ENCODE results near the gene PEX14. TPM values are rescaled to one million over a fixed set of nuclear protein-coding genes. Genes with fewer than 3 reads are reported as not detected.
"Not testable (repeated sequence)": the region's sequence is repeated elsewhere in the genome, so short reads cannot be mapped to it uniquely, and the experiment has no call there.

Gene PEX14
- total RNA-seq, result 10 to 100 TPM; 17.7 to 19.1 TPM

- H3K36me3 Mint-ChIP-seq (ENCODE audit: low read depth), result peaks cover 3% of the 10 kb centered on the region
- H3K4me3 Mint-ChIP-seq, result peak within 1 kb of the TSS; percentile 94
- peaks cover 52% of the 10 kb centered on the region for H3K4me1 Mint-ChIP-seq (ENCODE audit: low read depth)
- CTCF ChIA-PET, result interaction anchor here (0.7 to 1.3 kb wide), 6 partner anchors 11 to 45 kb away, joined by 3 to 5 read pairs (median 4); partner anchors contain the start of gene CENPS
- DNase-seq, result peak; percentile 93
- no peaks in the 10 kb centered on the region for H3K27me3 Mint-ChIP-seq (ENCODE audit: low read depth)
- POLR2A ChIA-PET, result interaction anchor here (0.8 to 1.5 kb wide), 4 partner anchors 10 to 44 kb away, joined by 3 to 6 read pairs (median 5); partner anchors contain the start of gene CENPS
- peak; percentile 83 for ATAC-seq
- no peaks in the 10 kb centered on the region for H3K9me3 Mint-ChIP-seq (ENCODE audit: insufficient read depth)
- peak within 1 kb of the TSS; percentile 92 for H3K27ac Mint-ChIP-seq
Measured at GRCh38 chr1:10474613-10475507, at the start of gene PEX14. Gene PEX14, plus strand, starts transcription at chr1:10474950. Its CDS starts 17 bp downstream, at chr1:10474967.

DNA sequence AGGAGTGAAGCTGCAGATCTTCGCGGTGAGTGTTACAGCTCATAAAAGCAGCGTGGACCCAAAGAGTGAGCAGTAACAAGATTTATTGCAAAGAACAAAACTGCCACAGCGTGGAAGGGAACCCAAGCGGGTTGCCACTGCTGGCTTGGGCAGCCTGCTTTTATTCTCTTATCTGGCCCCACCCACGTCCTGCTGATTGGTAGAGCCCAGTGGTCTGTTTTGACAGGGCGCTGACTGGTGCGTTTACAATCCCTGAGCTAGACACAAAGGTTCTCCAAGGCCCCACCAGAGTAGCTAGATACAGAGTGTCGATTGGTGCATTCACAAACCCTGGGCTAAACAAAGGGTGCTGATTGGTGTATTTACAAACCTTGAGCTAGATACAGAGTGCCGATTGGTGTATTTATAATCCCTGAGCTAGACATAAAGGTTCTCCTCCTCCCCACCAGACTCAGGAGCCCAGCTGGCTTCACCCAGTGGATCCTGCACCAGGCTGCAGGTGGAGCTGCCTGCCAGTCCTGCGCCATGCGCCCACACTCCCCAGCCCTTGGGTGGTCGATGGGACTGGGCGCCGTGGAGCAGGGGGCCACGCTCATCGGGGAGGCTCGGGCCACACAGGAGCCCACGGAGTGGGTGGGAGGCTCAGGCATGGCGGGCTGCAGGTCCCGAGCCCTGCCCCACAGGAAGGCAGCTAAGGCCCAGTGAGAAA lies 48.8 kb upstream of the PEX14 start:
- CTCF ChIA-PET, result interaction anchor here (0.6 to 1.0 kb wide), 3 partner anchors 9 to 216 kb away, joined by 3 to 5 read pairs (median 5); partner anchors contain the start of gene KIF1B
- DNase-seq; H3K4me3 Mint-ChIP-seq; H3K27ac Mint-ChIP-seq; H3K9me3 Mint-ChIP-seq (ENCODE audit: insufficient read depth); ATAC-seq; H3K27me3 Mint-ChIP-seq (ENCODE audit: low read depth); H3K36me3 Mint-ChIP-seq (ENCODE audit: low read depth); POLR2A ChIA-PET: not testable (repeated sequence)
- peaks cover 17% of the 10 kb centered on the region for H3K4me1 Mint-ChIP-seq (ENCODE audit: low read depth)

DNA sequence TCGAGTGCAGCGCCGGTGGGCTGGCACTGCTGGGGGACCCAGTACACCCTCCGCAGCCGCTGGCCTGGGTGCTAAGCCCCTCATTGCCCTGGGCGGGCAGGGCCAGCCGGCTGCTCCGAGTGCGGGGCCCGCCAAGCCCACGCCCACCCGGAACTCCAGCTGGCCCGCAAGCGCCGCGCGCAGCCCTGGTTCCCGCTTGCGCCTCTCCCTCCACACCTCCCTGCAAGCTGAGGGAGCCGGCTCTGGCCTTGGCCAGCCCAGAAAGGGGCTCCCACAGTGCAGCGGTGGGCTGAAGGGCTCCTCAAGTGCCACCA lies 48.3 kb upstream of the PEX14 start:
- H3K4me1 Mint-ChIP-seq (ENCODE audit: low read depth), result peaks cover 22% of the 10 kb centered on the region
- H3K27ac Mint-ChIP-seq; H3K9me3 Mint-ChIP-seq (ENCODE audit: insufficient read depth); H3K4me3 Mint-ChIP-seq; DNase-seq; H3K36me3 Mint-ChIP-seq (ENCODE audit: low read depth); ATAC-seq; POLR2A ChIA-PET; H3K27me3 Mint-ChIP-seq (ENCODE audit: low read depth): not testable (repeated sequence)
- CTCF ChIA-PET, result interaction anchor here (0.9 to 1.0 kb wide), 2 partner anchors 8 to 216 kb away, joined by 5 read pairs; partner anchors contain the start of gene KIF1B

- Mint-ChIP-seq H3K4me1 (ENCODE audit: low read depth) (peaks cover 27% of the 10 kb centered on the region), H3K27me3 (ENCODE audit: low read depth) (no peaks in the 10 kb centered on the region), H3K9me3 (ENCODE audit: insufficient read depth) (no peaks in the 10 kb centered on the region), H3K27ac (no peak overlapping the region), H3K36me3 (ENCODE audit: low read depth) (no peaks in the 10 kb centered on the region), H3K4me3 (peak overlapping the region; percentile 93)
- POLR2A ChIA-PET, result interaction anchor here (1.0 kb wide), 1 partner anchor 65 kb away, joined by 3 read pairs; no protein-coding TSS in a partner anchor
- ATAC-seq, result no peak
- DNase-seq, result no peak
- CTCF ChIA-PET, result interaction anchor here (0.9 to 4.0 kb wide), 16 partner anchors 11 to 486 kb away, joined by 3 to 127 read pairs (median 14); partner anchors contain the start of genes KIF1B, LZIC, NMNAT1 and PGD
Measured at GRCh38 chr1:10428984-10429383, 45.8 kb upstream of the PEX14 start.

- ChIA-PET POLR2A (interaction anchor here (0.6 to 2.7 kb wide), 4 partner anchors 43 to 193 kb away, joined by 3 to 14 read pairs (median 4); no protein-coding TSS in a partner anchor), CTCF (interaction anchor here (0.6 to 4.0 kb wide), 25 partner anchors 13 to 486 kb away, joined by 3 to 127 read pairs (median 5); partner anchors contain the start of genes KIF1B, LZIC, NMNAT1 and PGD)
- H3K27me3 Mint-ChIP-seq (ENCODE audit: low read depth), result no peaks in the 10 kb centered on the region
- H3K9me3 Mint-ChIP-seq (ENCODE audit: insufficient read depth), result no peaks in the 10 kb centered on the region
- H3K4me3 Mint-ChIP-seq, result peak overlapping the region; percentile 93
- peaks cover 27% of the 10 kb centered on the region for H3K4me1 Mint-ChIP-seq (ENCODE audit: low read depth)
- DNase-seq, result peak; percentile 44
- H3K27ac Mint-ChIP-seq, result peak overlapping the region; percentile 95
- ATAC-seq, result peak; percentile 2
- H3K36me3 Mint-ChIP-seq (ENCODE audit: low read depth), result no peaks in the 10 kb centered on the region
Measured at GRCh38 chr1:10429868-10430215, 44.9 kb upstream of the PEX14 start.

GRCh38 chr1:10430216-10431069 lies 44.3 kb upstream of the PEX14 start, which contains the start of gene CENPS:
Gene CENPS, plus strand, starts transcription at chr1:10430433. Its CDS starts 85 bp downstream, at chr1:10430518.
- no peaks in the 10 kb centered on the region for H3K27me3 Mint-ChIP-seq (ENCODE audit: low read depth)
- no peaks in the 10 kb centered on the region for H3K9me3 Mint-ChIP-seq (ENCODE audit: insufficient read depth)
- peak; percentile 89 for ATAC-seq
- CTCF ChIA-PET, result interaction anchor here (0.6 to 4.0 kb wide), 34 partner anchors 12 to 487 kb away, joined by 3 to 127 read pairs (median 4); partner anchors contain the start of genes DFFA, KIF1B, LZIC and NMNAT1
- H3K27ac Mint-ChIP-seq, result peak within 1 kb of the TSS; percentile 95
- H3K4me1 Mint-ChIP-seq (ENCODE audit: low read depth), result peaks cover 27% of the 10 kb centered on the region
- H3K4me3 Mint-ChIP-seq, result peak within 1 kb of the TSS; percentile 93
- POLR2A ChIA-PET, result interaction anchor here (0.6 to 2.7 kb wide), 9 partner anchors 15 to 220 kb away, joined by 3 to 14 read pairs (median 3); partner anchors contain the start of genes KIF1B and PEX14
- DNase-seq, result peak; percentile 93
- no peaks in the 10 kb centered on the region for H3K36me3 Mint-ChIP-seq (ENCODE audit: low read depth)

DNA sequence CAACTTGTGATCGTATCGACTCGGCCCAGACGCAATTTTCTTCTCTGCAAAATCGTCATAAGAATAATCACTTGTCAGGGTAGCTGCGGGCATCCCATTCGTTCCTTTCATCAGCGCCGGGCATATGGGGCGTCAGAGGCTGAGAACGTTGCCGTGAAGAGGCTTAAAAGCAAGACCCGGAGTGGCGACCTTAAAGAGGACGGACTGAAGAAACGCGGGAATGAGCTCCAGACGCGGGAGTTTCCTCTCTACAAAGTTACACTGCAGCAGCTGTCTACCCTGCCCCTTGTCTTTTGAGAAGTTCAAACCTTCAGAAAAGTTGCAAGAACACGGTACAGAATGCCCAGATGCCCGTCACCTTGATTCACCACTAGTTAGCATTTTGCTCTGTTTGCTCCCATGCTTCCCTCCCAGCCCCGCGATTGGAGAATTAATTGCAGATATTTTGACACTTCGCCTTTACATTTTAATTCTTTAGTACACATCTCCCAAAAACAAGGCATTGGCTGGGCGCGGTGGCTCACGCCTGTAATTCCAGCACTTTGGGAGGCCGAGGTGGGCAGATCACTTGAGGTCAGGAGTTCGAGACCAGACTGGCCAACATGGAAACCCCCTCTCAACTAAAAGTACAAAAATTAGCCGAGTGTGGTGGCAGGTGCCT lies 43.5 kb upstream of the PEX14 start:
- DNase-seq (peak; percentile 46), ATAC-seq (no peak)
- H3K36me3 Mint-ChIP-seq (ENCODE audit: low read depth), result no peaks in the 10 kb centered on the region
- H3K27me3 Mint-ChIP-seq (ENCODE audit: low read depth), result no peaks in the 10 kb centered on the region
- CTCF ChIA-PET, result interaction anchor here (0.7 to 4.0 kb wide), 19 partner anchors 13 to 488 kb away, joined by 3 to 127 read pairs (median 4); partner anchors contain the start of genes DFFA, KIF1B, LZIC and NMNAT1
- POLR2A ChIA-PET, result interaction anchor here (0.6 to 2.7 kb wide), 6 partner anchors 16 to 221 kb away, joined by 3 to 14 read pairs (median 3); partner anchors contain the start of genes KIF1B and PEX14
- no peaks in the 10 kb centered on the region for H3K9me3 Mint-ChIP-seq (ENCODE audit: insufficient read depth)
- H3K4me1 Mint-ChIP-seq (ENCODE audit: low read depth), result peaks cover 27% of the 10 kb centered on the region
- peak overlapping the region; percentile 95 for H3K27ac Mint-ChIP-seq
- H3K4me3 Mint-ChIP-seq, result peak overlapping the region; percentile 93

DNA sequence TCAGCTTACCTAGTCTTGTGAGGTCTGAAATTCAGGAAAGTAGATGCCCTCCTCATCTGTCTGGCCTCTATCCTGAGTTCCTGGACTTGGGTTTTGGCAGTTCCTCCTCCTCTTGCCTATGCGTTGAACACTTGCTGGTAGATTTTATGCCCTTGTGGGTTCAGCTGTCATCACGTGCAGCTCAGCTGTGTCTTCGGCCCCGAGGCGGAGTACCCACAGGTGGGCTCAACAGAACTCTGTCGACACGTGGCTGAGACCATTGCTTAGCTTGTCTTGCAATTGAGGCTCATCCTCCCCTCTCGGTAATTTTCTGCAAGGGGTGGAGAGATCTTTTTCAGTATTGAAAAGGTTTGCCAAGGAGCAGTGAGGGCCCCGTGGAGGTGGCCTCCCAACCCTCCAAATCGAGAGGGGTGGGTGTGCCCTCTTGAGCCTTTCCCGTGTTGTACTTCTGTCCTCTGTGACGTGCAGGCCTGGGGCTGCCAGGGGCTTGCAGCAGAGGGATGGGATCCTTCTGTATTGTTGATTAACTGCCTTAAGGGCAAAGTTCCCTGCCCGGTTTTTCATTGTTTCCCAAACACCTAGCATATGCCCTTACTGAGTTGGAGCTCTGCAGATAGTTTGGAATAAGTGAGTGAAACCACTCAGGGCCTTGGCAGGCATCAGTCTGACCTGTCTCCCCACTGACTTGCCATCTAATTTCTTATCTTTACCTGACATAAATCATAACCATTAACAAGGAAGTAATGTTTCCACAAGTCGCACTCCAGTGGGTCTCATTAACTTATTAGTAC lies 41.6 kb upstream of the PEX14 start:
- no peaks in the 10 kb centered on the region for H3K36me3 Mint-ChIP-seq (ENCODE audit: low read depth)
- DNase-seq (no peak), ATAC-seq (no peak)
- no peak overlapping the region for H3K27ac Mint-ChIP-seq
- CTCF ChIA-PET, result interaction anchor here (1.2 to 7.2 kb wide), 3 partner anchors 9 to 74 kb away, joined by 3 to 50 read pairs (median 4); no protein-coding TSS in a partner anchor
- H3K4me3 Mint-ChIP-seq, result no peak overlapping the region
- H3K27me3 Mint-ChIP-seq (ENCODE audit: low read depth), result no peaks in the 10 kb centered on the region
- H3K4me1 Mint-ChIP-seq (ENCODE audit: low read depth), result peaks cover 25% of the 10 kb centered on the region
- no peaks in the 10 kb centered on the region for H3K9me3 Mint-ChIP-seq (ENCODE audit: insufficient read depth)
- POLR2A ChIA-PET, result interaction anchor here (0.6 kb wide), 1 partner anchor 245 kb away, joined by 3 read pairs; no protein-coding TSS in a partner anchor

GRCh38 chr1:10433790-10434189 lies 41.0 kb upstream of the PEX14 start:
- ChIA-PET CTCF (interaction anchor here (1.9 to 7.2 kb wide), 3 partner anchors 8 to 73 kb away, joined by 4 to 50 read pairs (median 5); no protein-coding TSS in a partner anchor), POLR2A (interaction anchor here (0.6 kb wide), 1 partner anchor 246 kb away, joined by 3 read pairs; no protein-coding TSS in a partner anchor)
- no peak overlapping the region for H3K27ac Mint-ChIP-seq
- ATAC-seq, result no peak
- no peaks in the 10 kb centered on the region for H3K36me3 Mint-ChIP-seq (ENCODE audit: low read depth)
- no peaks in the 10 kb centered on the region for H3K27me3 Mint-ChIP-seq (ENCODE audit: low read depth)
- H3K4me1 Mint-ChIP-seq (ENCODE audit: low read depth), result peaks cover 25% of the 10 kb centered on the region
- no peak for DNase-seq
- no peak overlapping the region for H3K4me3 Mint-ChIP-seq
- no peaks in the 10 kb centered on the region for H3K9me3 Mint-ChIP-seq (ENCODE audit: insufficient read depth)

Data from activated CD8-positive, alpha-beta T cell treated with anti-CD3 and anti-CD28 coated beads, Interleukin-2, amount 10 ng/mL, durations not matched to agents 7 days and 5 days (primary cell).